Measurements from ENCODE around the gene MAD1L1. TPM values are rescaled to one million over a fixed set of nuclear protein-coding genes. Genes with fewer than 3 reads are reported as not detected.

Gene MAD1L1
- total RNA-seq, 2 experiments from 2014 or later: 40.0 to 44.7 TPM

DNA sequence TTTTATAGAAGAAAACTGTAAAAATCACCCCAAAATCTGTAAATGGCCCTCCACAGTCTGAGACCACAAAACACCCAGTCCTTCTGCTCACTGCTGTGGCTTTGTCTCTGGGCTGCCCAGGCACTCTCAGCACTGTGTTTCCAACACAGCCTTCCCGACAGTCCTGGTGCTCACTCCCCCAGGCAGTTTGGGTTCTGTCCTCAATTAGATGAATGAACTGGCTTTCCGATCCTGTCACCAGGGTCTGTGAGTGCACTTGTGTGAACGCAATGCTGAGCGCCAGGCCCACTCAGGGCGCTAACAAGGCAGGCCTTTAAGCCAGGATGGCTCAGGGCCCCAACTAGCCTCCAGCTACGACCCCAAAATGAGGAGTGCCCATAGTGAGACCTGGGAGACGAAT lies 3.3 kb downstream of the MAD1L1 start:
- no peaks in the 10 kb centered on the region for H3K9me3 Mint-ChIP-seq
- ChIA-PET CTCF (no interaction called here), POLR2A (no interaction called here)
- H3K27ac Mint-ChIP-seq: no peak overlapping the region
- peaks cover 26% of the 10 kb centered on the region for H3K36me3 Mint-ChIP-seq (ENCODE audit: low read depth)
- TF ChIP-seq, protein P1, sequence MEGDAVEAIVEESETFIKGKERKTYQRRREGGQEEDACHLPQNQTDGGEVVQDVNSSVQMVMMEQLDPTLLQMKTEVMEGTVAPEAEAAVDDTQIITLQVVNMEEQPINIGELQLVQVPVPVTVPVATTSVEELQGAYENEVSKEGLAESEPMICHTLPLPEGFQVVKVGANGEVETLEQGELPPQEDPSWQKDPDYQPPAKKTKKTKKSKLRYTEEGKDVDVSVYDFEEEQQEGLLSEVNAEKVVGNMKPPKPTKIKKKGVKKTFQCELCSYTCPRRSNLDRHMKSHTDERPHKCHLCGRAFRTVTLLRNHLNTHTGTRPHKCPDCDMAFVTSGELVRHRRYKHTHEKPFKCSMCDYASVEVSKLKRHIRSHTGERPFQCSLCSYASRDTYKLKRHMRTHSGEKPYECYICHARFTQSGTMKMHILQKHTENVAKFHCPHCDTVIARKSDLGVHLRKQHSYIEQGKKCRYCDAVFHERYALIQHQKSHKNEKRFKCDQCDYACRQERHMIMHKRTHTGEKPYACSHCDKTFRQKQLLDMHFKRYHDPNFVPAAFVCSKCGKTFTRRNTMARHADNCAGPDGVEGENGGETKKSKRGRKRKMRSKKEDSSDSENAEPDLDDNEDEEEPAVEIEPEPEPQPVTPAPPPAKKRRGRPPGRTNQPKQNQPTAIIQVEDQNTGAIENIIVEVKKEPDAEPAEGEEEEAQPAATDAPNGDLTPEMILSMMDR (IDR thresholded peaks at IDR 0.05): no peak
- DNase-seq (no peak), ATAC-seq (no peak)
- intact Hi-C loops (cut with micrococcal nuclease): no loop called here
- no peak overlapping the region for H3K4me3 Mint-ChIP-seq
- peaks cover 25% of the 10 kb centered on the region for H3K4me1 Mint-ChIP-seq (ENCODE audit: low read depth)
- no peaks in the 10 kb centered on the region for H3K27me3 Mint-ChIP-seq

DNA sequence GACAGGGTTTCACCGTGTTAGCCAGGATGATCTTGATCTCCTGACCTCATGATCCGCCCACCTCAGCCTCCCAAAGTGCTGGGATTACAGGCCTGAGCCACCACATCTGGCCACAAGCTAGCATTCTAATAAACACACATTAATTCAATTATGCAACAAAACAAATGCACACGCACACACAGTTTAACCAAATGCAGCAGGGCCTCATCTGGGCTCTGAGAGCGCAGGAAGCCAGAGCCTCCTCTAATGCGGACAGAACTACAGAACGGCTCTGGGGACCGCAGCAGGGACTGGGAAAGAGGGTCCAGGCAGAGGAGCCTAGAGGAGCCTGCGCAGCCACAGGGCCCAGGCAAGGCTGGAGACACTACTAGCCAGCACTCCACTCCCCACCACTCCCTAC lies 3.8 kb downstream of the MAD1L1 start:
- intact Hi-C loops (cut with micrococcal nuclease): no loop called here
- ChIA-PET CTCF (no interaction called here), POLR2A (no interaction called here)
- ATAC-seq: no peak
- H3K36me3 Mint-ChIP-seq (ENCODE audit: low read depth): peaks cover 24% of the 10 kb centered on the region
- DNase-seq: no peak
- no peak overlapping the region for H3K27ac Mint-ChIP-seq
- H3K4me1 Mint-ChIP-seq (ENCODE audit: low read depth): peaks cover 24% of the 10 kb centered on the region
- TF ChIP-seq, protein P1 (IDR thresholded peaks at IDR 0.05): no peak
- no peaks in the 10 kb centered on the region for H3K9me3 Mint-ChIP-seq
- no peak overlapping the region for H3K4me3 Mint-ChIP-seq
- H3K27me3 Mint-ChIP-seq: no peaks in the 10 kb centered on the region

DNA sequence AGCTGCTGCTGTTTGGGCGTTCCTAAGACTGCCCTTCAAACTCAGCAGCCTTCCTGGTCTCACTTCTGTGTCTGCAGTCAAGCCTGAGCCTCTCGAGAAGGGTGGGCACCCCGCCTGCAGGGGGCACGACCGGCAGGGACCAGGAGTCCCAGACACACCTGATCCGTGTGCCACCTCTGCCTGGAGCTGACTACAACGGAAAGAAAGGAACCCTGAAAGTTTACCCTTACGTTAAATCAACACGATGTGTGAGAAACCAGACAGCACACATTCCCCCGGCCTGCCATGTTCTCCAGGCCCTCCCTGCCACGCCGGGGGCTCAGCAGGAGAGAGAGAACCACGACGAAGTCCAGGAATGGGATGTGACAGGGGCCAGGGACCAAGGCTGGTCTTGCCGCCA lies 5.0 kb downstream of the MAD1L1 start:
- ATAC-seq (no peak), DNase-seq (no peak)
- ChIA-PET POLR2A (no interaction called here), CTCF (interaction anchor here (1.6 kb wide), 1 partner anchor 120 kb away, joined by 4 read pairs; no protein-coding TSS in a partner anchor)
- peaks cover 23% of the 10 kb centered on the region for H3K36me3 Mint-ChIP-seq (ENCODE audit: low read depth)
- TF ChIP-seq, protein P1 (IDR thresholded peaks at IDR 0.05): no peak
- H3K9me3 Mint-ChIP-seq: no peaks in the 10 kb centered on the region
- intact Hi-C loops (cut with micrococcal nuclease): no loop called here
- H3K4me3 Mint-ChIP-seq: no peak overlapping the region
- no peak overlapping the region for H3K27ac Mint-ChIP-seq
- H3K4me1 Mint-ChIP-seq (ENCODE audit: low read depth): peaks cover 17% of the 10 kb centered on the region
- H3K27me3 Mint-ChIP-seq: no peaks in the 10 kb centered on the region

DNA sequence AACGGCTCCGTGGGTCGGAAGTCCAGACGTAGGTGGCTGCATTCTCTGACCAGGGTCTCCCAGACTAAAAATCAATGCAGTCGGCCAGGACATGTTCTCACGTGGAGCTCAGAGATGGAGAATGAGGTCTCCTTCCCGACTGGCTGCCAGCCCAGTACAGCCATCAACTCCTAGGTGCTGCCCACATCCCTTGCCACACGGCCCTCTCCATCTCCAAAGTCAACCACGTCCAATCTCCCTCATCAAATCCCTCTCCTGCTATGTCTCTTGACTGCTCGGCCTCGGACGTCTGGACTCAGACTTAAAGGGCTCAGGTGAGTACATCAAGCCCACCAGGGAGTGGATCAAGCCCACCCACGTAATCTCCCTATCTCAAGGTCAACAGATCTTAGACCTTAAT lies 6.9 kb downstream of the MAD1L1 start:
- intact Hi-C loops (cut with micrococcal nuclease): no loop called here
- DNase-seq: no peak
- no peak overlapping the region for H3K27ac Mint-ChIP-seq
- ChIA-PET POLR2A (no interaction called here), CTCF (no interaction called here)
- H3K27me3 Mint-ChIP-seq: no peaks in the 10 kb centered on the region
- H3K4me1 Mint-ChIP-seq (ENCODE audit: low read depth): peaks cover 10% of the 10 kb centered on the region
- H3K9me3 Mint-ChIP-seq: no peaks in the 10 kb centered on the region
- H3K36me3 Mint-ChIP-seq (ENCODE audit: low read depth): peaks cover 23% of the 10 kb centered on the region
- TF ChIP-seq, protein P1 (IDR thresholded peaks at IDR 0.05): no peak
- H3K4me3 Mint-ChIP-seq: no peak overlapping the region
- ATAC-seq: no peak

DNA sequence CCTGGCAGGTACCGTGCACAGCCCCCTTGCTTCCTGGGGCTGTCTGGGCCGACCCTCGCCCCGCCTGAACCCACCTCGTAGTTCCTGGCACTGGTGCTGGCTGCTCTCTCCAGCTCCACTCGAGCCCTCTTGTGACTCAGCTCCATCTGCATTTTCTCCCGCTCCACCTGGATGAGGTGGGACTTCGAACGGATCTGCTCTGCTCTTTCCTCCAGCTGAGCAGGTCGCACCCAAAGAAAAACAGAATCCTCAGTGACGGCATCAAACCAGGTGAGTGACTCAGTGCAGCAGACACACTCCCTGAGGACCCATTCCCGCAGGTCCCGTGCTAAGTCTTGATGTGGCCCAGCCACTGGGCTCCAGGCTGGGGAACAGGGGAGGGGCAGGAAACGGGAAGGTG lies 7.4 kb downstream of the MAD1L1 start:
- TF ChIP-seq, protein P1 (IDR thresholded peaks at IDR 0.05): no peak
- ATAC-seq: no peak
- POLR2A ChIA-PET: no interaction called here
- intact Hi-C loops (cut with micrococcal nuclease): no loop called here
- no peaks in the 10 kb centered on the region for H3K9me3 Mint-ChIP-seq
- CTCF ChIA-PET: no interaction called here
- H3K36me3 Mint-ChIP-seq (ENCODE audit: low read depth): peaks cover 23% of the 10 kb centered on the region
- no peak overlapping the region for H3K27ac Mint-ChIP-seq
- no peaks in the 10 kb centered on the region for H3K27me3 Mint-ChIP-seq
- peaks cover 8% of the 10 kb centered on the region for H3K4me1 Mint-ChIP-seq (ENCODE audit: low read depth)
- DNase-seq: no peak
- H3K4me3 Mint-ChIP-seq: no peak overlapping the region

Measured in activated CD8-positive, alpha-beta T cell treated with anti-CD3 and anti-CD28 coated beads for 36 hours (primary cell).